ENCODE data around the gene ISOC2.

Gene ISOC2

DNA sequence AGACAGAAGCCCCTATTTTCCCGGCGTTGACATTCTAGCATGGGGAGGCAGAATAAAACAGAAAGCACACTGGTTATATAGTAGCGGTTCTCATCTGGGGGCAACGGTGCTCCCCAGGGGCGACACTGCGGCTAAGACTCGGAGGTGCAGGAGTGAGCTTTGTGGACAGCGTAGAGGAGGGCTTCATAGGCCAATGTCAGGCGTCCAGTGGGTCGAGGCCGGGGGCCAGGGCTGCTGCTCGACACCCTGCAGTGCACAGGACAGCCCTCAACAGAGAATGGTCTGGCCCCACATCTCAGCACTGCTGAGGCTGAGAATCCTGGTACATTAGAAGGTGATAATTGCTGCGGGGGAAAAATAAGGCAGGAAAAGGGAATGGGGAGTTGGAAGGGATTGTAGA, 16.5 kb upstream of the ISOC2 start:
- peak overlapping the region; percentile 67 for H3K4me3 ChIP-seq (ENCODE audit: low read depth, low read length, poor library complexity, severe bottlenecking)
- H3K4me1 ChIP-seq (ENCODE audit: insufficient read depth, low read length, severe bottlenecking): peaks cover 17% of the 10 kb centered on the region
- no peaks in the 10 kb centered on the region for H4K20me1 ChIP-seq (ENCODE audit: insufficient read depth, low read length)
- H3K79me2 ChIP-seq (ENCODE audit: insufficient read depth, low read length): no peaks in the 10 kb centered on the region
- peak overlapping the region; percentile 60 for H3K4me2 ChIP-seq (ENCODE audit: low read length)
- H3K9ac ChIP-seq (ENCODE audit: low read length): peak overlapping the region; percentile 50; the same call in 1 of the 2 replicates
- no peak for TF ChIP-seq CTCF (IDR thresholded peaks at IDR 0.05; ENCODE audit: low read length)
- no peaks in the 10 kb centered on the region for H3K9me2 ChIP-seq (ENCODE audit: low read depth, low read length)
- H3K27ac ChIP-seq (ENCODE audit: low read depth, low read length, poor library complexity, severe bottlenecking): no peak overlapping the region
- H3K36me3 ChIP-seq (ENCODE audit: insufficient read depth, low read length): no peaks in the 10 kb centered on the region
- no peaks in the 10 kb centered on the region for H3K27me3 ChIP-seq (ENCODE audit: insufficient read depth, low read length)
- H3K9me3 ChIP-seq (ENCODE audit: low read length): no peaks in the 10 kb centered on the region
- H3F3A ChIP-seq (ENCODE audit: insufficient read depth, low read length): no peaks in the 10 kb centered on the region
- no peak overlapping the region for H2AFZ ChIP-seq (ENCODE audit: low read length)

DNA sequence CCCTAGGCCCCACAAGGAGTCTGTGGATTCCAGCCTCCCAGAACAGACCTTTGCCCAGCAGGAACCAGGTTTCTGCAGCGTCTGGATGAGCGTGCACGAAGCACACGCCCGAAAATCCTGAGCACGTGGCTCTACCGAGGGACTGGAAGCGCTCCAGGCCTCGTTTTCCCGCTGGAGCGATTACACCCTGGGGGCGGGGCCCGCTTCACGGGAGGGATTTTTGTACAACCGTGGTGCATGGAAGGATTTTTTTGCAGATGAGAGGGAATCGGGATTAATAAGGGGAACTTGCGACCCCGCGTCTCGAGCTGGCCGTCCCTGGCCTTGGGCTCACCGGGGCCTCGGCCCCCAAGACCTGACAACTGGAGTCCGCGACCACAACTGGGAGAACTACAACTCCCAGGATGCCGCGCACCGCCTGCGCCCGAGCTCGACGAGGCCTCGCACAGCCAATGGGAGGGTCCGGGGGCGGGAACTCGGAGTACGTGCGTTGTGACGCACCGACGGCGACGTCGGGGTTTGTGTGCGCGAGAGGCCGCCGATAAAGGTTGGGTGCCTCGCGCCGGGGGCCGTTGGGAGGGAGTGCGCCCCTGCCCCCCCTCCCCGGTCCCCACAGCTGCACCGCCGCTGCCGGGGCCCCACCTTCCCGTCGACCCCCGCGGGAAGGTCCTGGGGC, 14.8 kb upstream of the ISOC2 start, which contains the start of gene ZNF628:
ZNF628 (plus strand) TSS at position 518 of the 676 bp plus-strand sequence. CDS start 3,294 bp downstream, outside the sequence.
- peaks cover 17% of the 10 kb centered on the region for H3K4me1 ChIP-seq (ENCODE audit: insufficient read depth, low read length, severe bottlenecking)
- peak within 1 kb of the TSS; percentile 73 for H3K4me2 ChIP-seq (ENCODE audit: low read length)
- H3K9ac ChIP-seq (ENCODE audit: low read length): peak within 1 kb of the TSS; percentile 74
- no peaks in the 10 kb centered on the region for H4K20me1 ChIP-seq (ENCODE audit: insufficient read depth, low read length)
- H3K36me3 ChIP-seq (ENCODE audit: insufficient read depth, low read length): no peaks in the 10 kb centered on the region
- H3K27ac ChIP-seq (ENCODE audit: low read depth, low read length, poor library complexity, severe bottlenecking): peak within 1 kb of the TSS; percentile 10
- no peaks in the 10 kb centered on the region for H3K9me3 ChIP-seq (ENCODE audit: low read length)
- H3F3A ChIP-seq (ENCODE audit: insufficient read depth, low read length): no peaks in the 10 kb centered on the region
- H3K79me2 ChIP-seq (ENCODE audit: insufficient read depth, low read length): no peaks in the 10 kb centered on the region
- peak within 1 kb of the TSS; percentile 67 for H3K4me3 ChIP-seq (ENCODE audit: low read depth, low read length, poor library complexity, severe bottlenecking)
- no peaks in the 10 kb centered on the region for H3K27me3 ChIP-seq (ENCODE audit: insufficient read depth, low read length)
- TF ChIP-seq EZH2 (IDR thresholded peaks at IDR 0.05; ENCODE audit: borderline replicate concordance, low read length) (no peak), CTCF (IDR thresholded peaks at IDR 0.05; ENCODE audit: low read length) (no peak)
- no peaks in the 10 kb centered on the region for H3K9me2 ChIP-seq (ENCODE audit: low read depth, low read length)
- 0 out of 2 replicates have a peak within 1 kb of the TSS, but pooled peaks have one; percentile 7 for H2AFZ ChIP-seq (ENCODE audit: low read length)

- Histone ChIP-seq H3K27me3 (ENCODE audit: insufficient read depth, low read length) (no peaks in the 10 kb centered on the region), H3K9me3 (ENCODE audit: low read length) (no peaks in the 10 kb centered on the region), H3K79me2 (ENCODE audit: insufficient read depth, low read length) (no peaks in the 10 kb centered on the region), H3K4me2 (ENCODE audit: low read length) (no peak overlapping the region), H3K36me3 (ENCODE audit: insufficient read depth, low read length) (no peaks in the 10 kb centered on the region), H4K20me1 (ENCODE audit: insufficient read depth, low read length) (no peaks in the 10 kb centered on the region), H2AFZ (ENCODE audit: low read length) (no peak overlapping the region), H3K4me1 (ENCODE audit: insufficient read depth, low read length, severe bottlenecking) (peaks cover 17% of the 10 kb centered on the region), H3K9ac (ENCODE audit: low read length) (no peak overlapping the region), H3K9me2 (ENCODE audit: low read depth, low read length) (no peaks in the 10 kb centered on the region), H3K27ac (ENCODE audit: low read depth, low read length, poor library complexity, severe bottlenecking) (no peak overlapping the region), H3K4me3 (ENCODE audit: low read depth, low read length, poor library complexity, severe bottlenecking) (no peak overlapping the region), H3F3A (ENCODE audit: insufficient read depth, low read length) (no peaks in the 10 kb centered on the region)
- TF ChIP-seq CTCF (IDR thresholded peaks at IDR 0.05; ENCODE audit: low read length) (no peak), EZH2 (IDR thresholded peaks at IDR 0.05; ENCODE audit: borderline replicate concordance, low read length) (no peak)
Measured at GRCh38 chr19:55474269-55475265, 13.1 kb upstream of the ISOC2 start.

All from OCI-LY1 (cell line).